HepG2 (cell line): ENCODE data around the gene SYNJ2. TPM values are rescaled to one million over a fixed set of nuclear protein-coding genes. Genes with fewer than 3 reads are reported as not detected.
A peak's percentile ranks its signal among the peaks of the same experiment; 100 is the strongest.

Source experiments
- ATAC-seq: fragments of 200-7000 bp; cut with Tn5 transposase; 3 replicates; pipeline ENCODE4 v1.9.1; 2020; ENCODE audit warnings: mild to moderate bottlenecking, moderate library complexity
- BruUV-seq: library from RNA; stranded (reverse); fragments of 400-500 nt; replicated peaks from 2 replicates; lab custom pipeline; 2021; lab: Mats Ljungman, UMichigan
- CTCF ChIA-PET: fragments of 300-600 bp; formaldehyde crosslinking; extraction: SDS; loops from one replicate; lab custom pipeline; 2021; ENCODE audit warnings: low total read pairs, inconsistent platforms, low intra/inter-chr PET ratio; lab: Yijun Ruan, JAX
- POLR2A ChIA-PET: fragments of 350-600 bp; sonication (Branson Sonifier 250); formaldehyde crosslinking; loops from one replicate; lab custom pipeline; 2020; ENCODE audit warnings: antibody characterized with exemption, inconsistent platforms; lab: Yijun Ruan, JAX
- DNase-seq: peaks from one replicate; pipeline ENCODE4 v3.0.0-alpha.2; 2015; ENCODE audit warnings: low spot score
- FAIRE-seq: peaks from 3 replicates; lab custom pipeline; 2011; peaks lifted over from hg19 to GRCh38; lab: Jason Lieb, UNC
- H2AFZ ChIP-seq: one replicate; pipeline ENCODE4 v1.6.1; 2011; ENCODE audit warnings: low read length, inconsistent platforms
- H3K27ac ChIP-seq: fragments of 300-600 bp; 3 replicates; pipeline ENCODE4 v1.8.0; 2011; ENCODE audit warnings: mixed run types, mild to moderate bottlenecking, mixed read lengths, low read length, inconsistent platforms; ENCODE audit not compliant: insufficient read depth; ENCODE audit errors: extremely low read length
- H3K27me3 ChIP-seq, 2 experiments: fragments of 200-600 bp in 1 of 2; 2 replicates in 1 of 2; 3 replicates in 1 of 2; pipeline versions ENCODE4 v1.6.0 to v1.8.0; 2011; ENCODE audit warnings: low read length in 2 of 2, mild to moderate bottlenecking in 2 of 2, moderate library complexity in 2 of 2, inconsistent platforms in 1 of 2; ENCODE audit not compliant: insufficient read depth in 2 of 2, control insufficient read depth in 1 of 2
- H3K36me3 ChIP-seq, 2 experiments: fragments of 200-600 bp in 1 of 2; replicated peaks in 1 of 2; 2 replicates in 1 of 2; 3 replicates in 1 of 2; pipeline versions ENCODE4 v1.5.1 to v1.8.0; 2011; ENCODE audit warnings: low read length in 2 of 2, inconsistent platforms in 1 of 2; ENCODE audit not compliant: insufficient read depth in 2 of 2, control insufficient read depth in 1 of 2
- H3K4me1 ChIP-seq: 2 replicates; pipeline ENCODE4 v1.5.1; 2012; ENCODE audit warnings: low read length, inconsistent platforms; ENCODE audit not compliant: insufficient read depth
- H3K4me2 ChIP-seq: 2 replicates; pipeline ENCODE4 v1.6.0; 2011; ENCODE audit warnings: low read depth, low read length, inconsistent platforms
- H3K4me3 ChIP-seq, 3 experiments: fragments of 200-600 bp in 1 of 3; sonication (generic), shearing (Covaris generic) in 1 of 3; replicated peaks in 1 of 3; 2 replicates each; pipeline ENCODE4 v1.5.1; 2011 to 2016; ENCODE audit warnings: low read length in 3 of 3, inconsistent platforms in 2 of 3, low read depth in 2 of 3, mild to moderate bottlenecking in 2 of 3, control low read depth in 1 of 3, mixed read lengths in 1 of 3; ENCODE audit not compliant: insufficient read depth in 1 of 3
- H3K79me2 ChIP-seq: one replicate; pipeline ENCODE4 v1.6.1; 2011; ENCODE audit warnings: low read length, inconsistent platforms; ENCODE audit not compliant: insufficient read depth
- H3K9ac ChIP-seq: 2 replicates; pipeline ENCODE4 v1.6.0; 2011; ENCODE audit warnings: mild to moderate bottlenecking, low read depth, low read length, inconsistent platforms; ENCODE audit not compliant: insufficient read depth
- H3K9me3 ChIP-seq: 2 replicates; pipeline ENCODE4 v1.5.1; 2012; ENCODE audit warnings: mild to moderate bottlenecking, low read length
- H4K20me1 ChIP-seq: 2 replicates; pipeline ENCODE4 v1.6.0; 2011; ENCODE audit warnings: inconsistent platforms, mild to moderate bottlenecking, low read length, moderate library complexity; ENCODE audit not compliant: insufficient read depth
- GPBP1L1 ChIP-seq: sonication (generic); formaldehyde crosslinking; IDR thresholded peaks from 2 replicates; pipeline ENCODE4 v1.5.0; 2020; ENCODE audit warnings: mild to moderate bottlenecking, missing genetic modification reagents
- SIX4 ChIP-seq: sonication (generic); formaldehyde crosslinking; IDR thresholded peaks from 2 replicates; pipeline ENCODE4 v1.4.0; 2020; ENCODE audit warnings: missing genetic modification reagents
- ZNF180 ChIP-seq: sonication (generic); formaldehyde crosslinking; IDR thresholded peaks from 2 replicates; pipeline ENCODE4 v1.4.0; 2020; ENCODE audit warnings: low read depth, missing genetic modification reagents, borderline replicate concordance
- ZNF317 ChIP-seq: sonication (generic); formaldehyde crosslinking; IDR thresholded peaks from 2 replicates; pipeline ENCODE4 v1.5.0; 2020; ENCODE audit warnings: mild to moderate bottlenecking, missing genetic modification reagents
- ZNF503 ChIP-seq: sonication (generic); formaldehyde crosslinking; IDR thresholded peaks from 2 replicates; pipeline ENCODE4 v1.4.0; 2020; ENCODE audit warnings: missing genetic modification reagents
- ZNF564 ChIP-seq: sonication (generic); formaldehyde crosslinking; IDR thresholded peaks from 2 replicates; pipeline ENCODE4 v1.8.1; 2023; ENCODE audit warnings: mild to moderate bottlenecking, missing genetic modification reagents
- WGBS: methylation state at CpG from one replicate; pipeline ENCODE4 v1.1.6; 2017; ENCODE audit warnings: low lambda C conversion rate; 5-methylcytosine and 5-hydroxymethylcytosine counted together
- in situ Hi-C: cut with HindIII; loops from 2 replicates; pipeline ENCODE4 v1.10.0; 2017; ENCODE audit warnings: low pct_unique_long_range_greater_than_20kb; ENCODE audit not compliant: extremely low pct_ligation_motif_present
- intact Hi-C: fragments of 100-400 bp; cut with micrococcal nuclease; formaldehyde crosslinking; loops from one replicate; pipeline ENCODE4 v1.10.0; 2022; ENCODE audit not compliant: unreplicated experiment
- polyA plus RNA-seq, 8 experiments: library from polyadenylated mRNA; depleted of rRNA in 3 of 8; stranded (reverse) in 7 of 8; unstranded in 1 of 8; fragments of >200 nt; fragmentation: Illumina TruSeq in 4 of 8; extraction: Trizol in 4 of 8; gene quantifications; 2 replicates each; pipeline versions ENCODE4 v1.2.1 to v1.2.3, GENCODE V29; 2011 to 2016; ENCODE audit warnings: low read depth in 4 of 8, missing spikeins in 1 of 8, mixed read lengths in 1 of 8; ENCODE audit not compliant: insufficient read depth in 1 of 8
- total RNA-seq, 5 experiments: library from RNA; depleted of rRNA; stranded (reverse); fragments of >200 nt; fragmentation: Illumina TruSeq; extraction: Trizol; gene quantifications; 2 replicates each; pipeline ENCODE4 v1.2.3, GENCODE V29; 2016; ENCODE audit warnings: low read depth in 1 of 5

The SYNJ2 gene
- total and polyA plus RNA-seq, 2 of the 13 experiments (the other 11 are each of a cell fraction or from before 2014, with no cell fraction given), result 39.1 to 57.6 TPM

- Histone ChIP-seq H2AFZ (no peak overlapping the region), H3K27ac (no peak overlapping the region), H3K9me3 (peaks cover 21% of the 10 kb centered on the region), H3K79me2 (no peaks in the 10 kb centered on the region), H3K4me1 (peaks cover 30% of the 10 kb centered on the region), H3K9ac (no peak overlapping the region; the same call in 1 of the 2 replicates), H3K4me2 (peak overlapping the region; percentile 45)
- intact Hi-C loops, result loop anchor here (10.0 kb wide), 1 partner anchor 115 kb away; no protein-coding TSS in a partner anchor
- ChIA-PET POLR2A (no interaction called here), CTCF (no interaction called here)
- BruUV-seq, result no TSS peak
- DNase-seq (no peak), FAIRE-seq (peak; percentile 18), ATAC-seq (no peak)
- in situ Hi-C loops, result no loop called here
- TF ChIP-seq SIX4 (no peak), ZNF317 (CRISPR knock-in tag) (peak; percentile 53; the same call in 1 of the 2 replicates), ZNF503 (CRISPR knock-in tag) (no peak), ZNF180 (CRISPR knock-in tag) (no peak), GPBP1L1 (CRISPR knock-in tag) (no peak), ZNF564 (CRISPR knock-in tag) (peak; percentile 84; the same call in 1 of the 2 replicates)
- TF ChIP-seq, all 625 proteins: peak for 2
- Histone ChIP-seq H3K27me3 (no peaks in the 10 kb centered on the region), H3K36me3 (no peaks in the 10 kb centered on the region), H3K4me3 (no peak overlapping the region), H4K20me1 (no peaks in the 10 kb centered on the region)
- WGBS, result 15% methylated on average over 1 of the region's 1 CpG
Observed at GRCh38 chr6:157959451-157960227, 22.0 kb upstream of the SYNJ2 start.
